ENCODE data around the gene APC. TPM values are rescaled to one million over a fixed set of nuclear protein-coding genes. Genes with fewer than 3 reads are reported as not detected.

Gene APC
- total RNA-seq, 4 donors from 2014 or later, result 70.4 to 91.9 (median 83.1) TPM

GRCh38 chr5:112691758-112692157 is 45.9 kb upstream of the APC start:
- H3K27me3 ChIP-seq, result no peaks in the 10 kb centered on the region
- no peaks in the 10 kb centered on the region for H3K4me1 ChIP-seq
- no peaks in the 10 kb centered on the region for H3K9me3 ChIP-seq
- 60 to 71% methylated on average over 3 of the region's 3 CpGs for WGBS, 2 donors
- TF ChIP-seq CTCF (IDR thresholded peaks at IDR 0.05) (no peak), EP300 (IDR thresholded peaks at IDR 0.05) (no peak), POLR2A (IDR thresholded peaks at IDR 0.05) (no peak)
- DNase-seq (ENCODE audit: low spot score in 2 of 2), result no peak
- H3K36me3 ChIP-seq, result no peaks in the 10 kb centered on the region
- no peak overlapping the region for H3K4me3 ChIP-seq
- no peak overlapping the region for H3K27ac ChIP-seq

- Histone ChIP-seq H3K36me3 (no peaks in the 10 kb centered on the region), H3K27me3 (no peaks in the 10 kb centered on the region), H3K4me1 (no peaks in the 10 kb centered on the region), H3K9me3 (no peaks in the 10 kb centered on the region), H3K27ac (no peak overlapping the region), H3K4me3 (no peak overlapping the region)
- no peak for DNase-seq (ENCODE audit: low spot score in 2 of 2)
- no peak for TF ChIP-seq POLR2A (IDR thresholded peaks at IDR 0.05)
- TF ChIP-seq CTCF (IDR thresholded peaks at IDR 0.05), result no peak
- no peak for TF ChIP-seq EP300 (IDR thresholded peaks at IDR 0.05)
- WGBS, 2 donors, result 96 to 97% methylated on average over 1 of the region's 1 CpG
Observed at GRCh38 chr5:112692472-112692871, 45.2 kb upstream of the APC start.

- 81 to 84% methylated on average over 3 of the region's 3 CpGs for WGBS, 2 donors
- Histone ChIP-seq H3K9me3 (no peaks in the 10 kb centered on the region), H3K4me3 (no peak overlapping the region), H3K4me1 (no peaks in the 10 kb centered on the region), H3K27ac (no peak overlapping the region), H3K27me3 (no peaks in the 10 kb centered on the region), H3K36me3 (no peaks in the 10 kb centered on the region)
- no peak for DNase-seq (ENCODE audit: low spot score in 2 of 2)
- TF ChIP-seq POLR2A (IDR thresholded peaks at IDR 0.05) (no peak), CTCF (IDR thresholded peaks at IDR 0.05) (no peak), EP300 (IDR thresholded peaks at IDR 0.05) (no peak)
Observed at GRCh38 chr5:112693301-112693700, 44.4 kb upstream of the APC start.

- no peak for TF ChIP-seq CTCF (IDR thresholded peaks at IDR 0.05)
- no peak for TF ChIP-seq EP300 (IDR thresholded peaks at IDR 0.05)
- TF ChIP-seq POLR2A (IDR thresholded peaks at IDR 0.05), result no peak
- Histone ChIP-seq H3K27ac (no peak overlapping the region), H3K4me3 (no peak overlapping the region), H3K36me3 (no peaks in the 10 kb centered on the region), H3K27me3 (no peaks in the 10 kb centered on the region), H3K4me1 (no peaks in the 10 kb centered on the region), H3K9me3 (no peaks in the 10 kb centered on the region)
- DNase-seq (ENCODE audit: low spot score in 2 of 2), result no peak
- 51 to 74% methylated on average over 3 of the region's 3 CpGs for WGBS, 2 donors
Observed at GRCh38 chr5:112694853-112695709, 42.6 kb upstream of the APC start.

GRCh38 chr5:112696786-112697185 is 40.9 kb upstream of the APC start:
- H3K27me3 ChIP-seq, result no peaks in the 10 kb centered on the region
- no peak overlapping the region for H3K4me3 ChIP-seq
- TF ChIP-seq POLR2A (IDR thresholded peaks at IDR 0.05) (no peak), CTCF (IDR thresholded peaks at IDR 0.05) (no peak), EP300 (IDR thresholded peaks at IDR 0.05) (no peak)
- WGBS, 2 donors, result 67 to 72% methylated on average over 5 of the region's 5 CpGs
- no peak for DNase-seq (ENCODE audit: low spot score in 2 of 2)
- H3K36me3 ChIP-seq, result no peaks in the 10 kb centered on the region
- H3K4me1 ChIP-seq, result no peaks in the 10 kb centered on the region
- H3K27ac ChIP-seq, result no peak overlapping the region
- H3K9me3 ChIP-seq, result no peaks in the 10 kb centered on the region
